Right lobe of liver (tissue), 6 donors: ENCODE data around the gene RNU5B-1. TPM values are rescaled to one million over a fixed set of nuclear protein-coding genes. Genes with fewer than 3 reads are reported as not detected.
A peak's percentile ranks its signal among the peaks of the same experiment; 100 is the strongest.
"Not testable (repeated sequence)": the region's sequence is repeated elsewhere in the genome, so short reads cannot be mapped to it uniquely, and the experiment has no call there.

Experiments
- ATAC-seq, 4 donors: fragments of 200-7000 bp; cut with Tn5 transposase; one replicate each; pipeline ENCODE4 v1.9.1; 2020; ENCODE audit warnings: mild to moderate bottlenecking in 4 of 4, moderate library complexity in 4 of 4
- DNase-seq, 3 donors: peaks; one replicate each; pipeline ENCODE4 v3.0.0-alpha.2; 2020
- H3K27ac ChIP-seq, 3 donors: fragments of 200-600 bp; one replicate each; pipeline ENCODE4 v1.8.0; 2022
- H3K27me3 ChIP-seq, 2 donors: fragments of 200-600 bp; one replicate each; pipeline ENCODE4 v1.8.0; 2022
- H3K36me3 ChIP-seq, 4 donors: fragments of 200-600 bp; sonication (generic) in 1 of 4; one replicate each; pipeline versions ENCODE4 v1.5.1 to v1.8.0; 2017 to 2022; ENCODE audit warnings: control low read depth in 1 of 4
- H3K4me1 ChIP-seq, 4 donors: fragments of 200-600 bp; sonication (generic) in 1 of 4; one replicate each; pipeline versions ENCODE4 v1.5.1 to v1.8.0; 2017 to 2022; ENCODE audit warnings: control low read depth in 1 of 4
- H3K4me3 ChIP-seq, 3 donors: fragments of 200-600 bp; one replicate each; pipeline ENCODE4 v1.8.0; 2022
- H3K9me3 ChIP-seq, 4 donors: fragments of 200-600 bp; sonication (generic) in 1 of 4; one replicate each; pipeline versions ENCODE4 v1.5.1 to v1.8.0; 2017 to 2022; ENCODE audit warnings: control low read depth in 1 of 4
- POLR2A ChIP-seq: fragments of 450-650 bp; IDR thresholded peaks from one replicate; pipeline ENCODE4 v1.6.1; 2017; ENCODE audit warnings: antibody characterized with exemption, mild to moderate bottlenecking
- WGBS: methylation state at CpG from one replicate; pipeline ENCODE4 v1.1.6; 2018; ENCODE audit warnings: low coverage, low lambda C conversion rate; ENCODE audit not compliant: insufficient coverage; ENCODE audit errors: missing lambda C conversion rate; 5-methylcytosine and 5-hydroxymethylcytosine counted together
- intact Hi-C, 2 donors: fragments of 100-400 bp; cut with DNase I; formaldehyde crosslinking; loops; one replicate each; pipeline versions ENCODE4 v1.11.2 to v1.14.1; 2022
- total RNA-seq, 6 experiments: library from RNA; depleted of rRNA in 2 of 6; stranded (reverse); fragments of >200 nt in 2 of 6; fragmentation: NEBNext Ultra II Directional in 3 of 6; extraction: Animal tissue kit (Norgen Biotek cat#: 25700) in 3 of 6; gene quantifications; one replicate each; pipeline versions ENCODE4 v1.1.0 to v1.2.4, GENCODE V29; 2016 to 2023
- TF ChIP-seq, protein P1 (sequence below), 4 donors: fragments of 200-600 bp in 3 of 4; fragments of 450-650 bp in 1 of 4; IDR thresholded peaks; one replicate each; pipeline versions ENCODE4 v1.5.1 to v1.8.0; 2016 to 2022; ENCODE audit warnings: antibody characterized with exemption in 4 of 4, mild to moderate bottlenecking in 2 of 4
- donor health status: DM: no; HTN: yes; CAD: no.
- donor health status: DM: no; HTN: no; CAD: no.
- donor health status: DM: no; HTN: no; CAD: no.
- donor health status: DM: no; HTN: yes; CAD: no.
- donor health status: DM: no; HTN: yes; CAD: no.

The RNU5B-1 gene
- total RNA-seq, 6 experiments from 2014 or later, result 11.0 to 35.4 TPM; not detected in 4

DNA sequence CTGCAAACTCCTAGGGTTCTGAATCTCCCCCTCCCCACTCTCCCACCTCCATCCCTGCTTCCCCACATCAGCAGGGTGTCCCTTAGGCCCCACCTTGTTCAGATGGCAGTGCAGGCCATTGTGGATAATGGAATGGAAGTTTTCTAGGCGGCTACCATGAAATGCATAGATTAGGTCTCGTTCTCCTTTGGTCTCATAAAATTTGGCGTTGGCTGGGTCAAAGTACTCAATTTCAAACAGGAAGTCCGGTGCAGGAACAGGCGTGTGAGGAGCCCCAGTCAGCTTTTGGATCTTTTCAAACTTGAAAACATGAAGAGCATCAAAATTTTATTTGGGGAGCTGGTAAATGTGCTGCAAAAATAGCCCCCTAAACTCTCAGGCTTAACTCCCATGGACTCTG lies 38.0 kb upstream of the RNU5B-1 start:
- Histone ChIP-seq H3K36me3 (peaks cover 0 to 9% (median 4%) of the 10 kb centered on the region in 4 donors), H3K4me3 (no peak overlapping the region), H3K9me3 (no peaks in the 10 kb centered on the region), H3K27me3 (no peaks in the 10 kb centered on the region), H3K4me1 (no peaks in the 10 kb centered on the region), H3K27ac (no peak overlapping the region)
- ATAC-seq (no peak), DNase-seq (no peak)
- no peak for TF ChIP-seq POLR2A
- TF ChIP-seq, protein P1, sequence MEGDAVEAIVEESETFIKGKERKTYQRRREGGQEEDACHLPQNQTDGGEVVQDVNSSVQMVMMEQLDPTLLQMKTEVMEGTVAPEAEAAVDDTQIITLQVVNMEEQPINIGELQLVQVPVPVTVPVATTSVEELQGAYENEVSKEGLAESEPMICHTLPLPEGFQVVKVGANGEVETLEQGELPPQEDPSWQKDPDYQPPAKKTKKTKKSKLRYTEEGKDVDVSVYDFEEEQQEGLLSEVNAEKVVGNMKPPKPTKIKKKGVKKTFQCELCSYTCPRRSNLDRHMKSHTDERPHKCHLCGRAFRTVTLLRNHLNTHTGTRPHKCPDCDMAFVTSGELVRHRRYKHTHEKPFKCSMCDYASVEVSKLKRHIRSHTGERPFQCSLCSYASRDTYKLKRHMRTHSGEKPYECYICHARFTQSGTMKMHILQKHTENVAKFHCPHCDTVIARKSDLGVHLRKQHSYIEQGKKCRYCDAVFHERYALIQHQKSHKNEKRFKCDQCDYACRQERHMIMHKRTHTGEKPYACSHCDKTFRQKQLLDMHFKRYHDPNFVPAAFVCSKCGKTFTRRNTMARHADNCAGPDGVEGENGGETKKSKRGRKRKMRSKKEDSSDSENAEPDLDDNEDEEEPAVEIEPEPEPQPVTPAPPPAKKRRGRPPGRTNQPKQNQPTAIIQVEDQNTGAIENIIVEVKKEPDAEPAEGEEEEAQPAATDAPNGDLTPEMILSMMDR (IDR thresholded peaks at IDR 0.05), result no peak
- 57% methylated on average over 4 of the region's 5 CpGs for WGBS
- intact Hi-C loops, result loop anchor here in 1 of 2 donors (10.0 kb wide), 1 partner anchor 62 kb away; no protein-coding TSS in a partner anchor

DNA sequence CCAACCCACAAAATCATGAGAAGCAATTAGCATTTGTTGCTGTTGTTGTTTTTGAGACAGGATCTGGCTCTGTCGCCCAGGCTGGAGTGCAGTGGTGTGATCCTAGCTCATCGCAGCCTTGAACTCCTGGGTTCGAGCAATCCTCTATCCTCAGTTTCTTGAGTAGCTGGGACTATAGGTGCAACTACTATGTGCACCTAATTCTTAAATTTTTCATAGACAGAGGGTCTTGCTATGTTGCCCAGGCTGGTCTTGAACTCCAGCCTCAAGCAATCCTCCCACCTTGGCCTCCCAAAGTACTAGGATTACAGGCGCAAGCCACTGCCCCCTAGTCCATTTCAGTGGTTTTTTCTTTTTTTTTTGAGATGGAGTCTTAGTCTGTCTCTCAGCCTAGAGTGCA lies 36.1 kb upstream of the RNU5B-1 start:
- WGBS, result 100% methylated on average over 1 of the region's 4 CpGs
- intact Hi-C loops, result loop anchor here in 1 of 2 donors (10.0 kb wide), 1 partner anchor 64 kb away; no protein-coding TSS in a partner anchor
- no peaks in the 10 kb centered on the region for H3K9me3 ChIP-seq
- no peak for DNase-seq
- ATAC-seq, result no peak
- no peak overlapping the region for H3K4me3 ChIP-seq
- H3K27ac ChIP-seq, result no peak overlapping the region
- H3K27me3 ChIP-seq, result no peaks in the 10 kb centered on the region
- no peak for TF ChIP-seq POLR2A
- TF ChIP-seq, protein P1 (IDR thresholded peaks at IDR 0.05), result no peak
- H3K4me1 ChIP-seq, result no peaks in the 10 kb centered on the region
- no peaks in the 10 kb centered on the region for H3K36me3 ChIP-seq

GRCh38 chr15:65270811-65271545 lies 33.5 kb upstream of the RNU5B-1 start:
- not testable (repeated sequence) for H3K27ac ChIP-seq, H3K36me3 ChIP-seq, H3K4me1 ChIP-seq, H3K9me3 ChIP-seq, H3K27me3 ChIP-seq, H3K4me3 ChIP-seq
- DNase-seq (peak in 2 of 3 donors; percentile 39 to 66), ATAC-seq (peak; percentile 85 to 95 (median 90))
- TF ChIP-seq, protein P1 (IDR thresholded peaks at IDR 0.05), result peak; percentile 63 to 70 (median 68)
- intact Hi-C loops, result loop anchor here in 1 of 2 donors (10.0 kb wide), 2 partner anchors 76 to 236 kb away; no protein-coding TSS in a partner anchor
- 65% methylated on average over 9 of the region's 15 CpGs for WGBS

DNA sequence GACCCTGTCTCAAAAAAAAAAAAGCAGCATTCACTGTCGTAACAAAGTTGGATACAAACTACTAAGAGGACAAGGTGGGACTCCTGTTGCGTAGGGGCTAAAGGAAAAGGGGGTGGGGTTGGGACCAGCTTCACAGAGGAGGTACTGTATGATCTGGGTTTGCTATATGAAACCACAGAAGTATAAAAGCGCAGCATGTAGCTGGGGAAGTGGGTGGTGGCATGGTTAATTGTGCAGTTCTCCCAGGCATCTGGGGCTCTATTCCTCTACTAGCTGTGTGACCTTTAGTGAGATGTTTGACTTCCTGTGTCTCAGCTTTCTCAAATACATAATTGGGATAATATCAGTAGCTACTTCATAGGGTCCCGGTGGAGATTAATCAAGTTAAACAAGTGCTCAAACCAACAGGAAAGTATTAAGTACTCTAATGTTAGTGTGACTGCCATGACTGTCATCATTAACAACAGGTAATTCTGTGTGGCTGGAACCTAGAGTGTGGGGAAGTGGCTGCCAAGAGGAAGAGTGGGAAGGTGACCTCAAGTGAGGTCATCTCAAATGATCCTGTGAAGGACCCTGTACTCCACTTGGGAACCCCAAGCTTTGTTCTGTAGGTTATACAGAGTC lies 29.3 kb upstream of the RNU5B-1 start:
- TF ChIP-seq, protein P1 (IDR thresholded peaks at IDR 0.05), result no peak
- TF ChIP-seq POLR2A, result no peak
- Histone ChIP-seq H3K27me3 (no peaks in the 10 kb centered on the region), H3K27ac (no peak overlapping the region), H3K9me3 (no peaks in the 10 kb centered on the region), H3K4me3 (no peak overlapping the region), H3K4me1 (no peaks in the 10 kb centered on the region), H3K36me3 (no peaks in the 10 kb centered on the region)
- intact Hi-C loops, result loop anchor here in 1 of 2 donors (10.0 kb wide), 2 partner anchors 80 to 240 kb away; no protein-coding TSS in a partner anchor
- peak in 1 of 4 donors; percentile 59 for ATAC-seq
- DNase-seq, result no peak
- WGBS, result 60% methylated on average over 4 of the region's 4 CpGs
